KBM-7 (cell line): ENCODE results near the gene PCGF3.
"Not testable (repeated sequence)": the region's sequence is repeated elsewhere in the genome, so short reads cannot be mapped to it uniquely, and the experiment has no call there.

Experiments
- DNase-seq: peaks from one replicate; pipeline ENCODE4 v3.0.0-alpha.2; 2015
- in situ Hi-C: fragments of 300-500 bp; cut with MboI; formaldehyde crosslinking; loops from 2 replicates; pipeline ENCODE4 v1.14.3; 2020; ENCODE audit warnings: low sequenced_read_pairs, low pct_unique_long_range_greater_than_20kb, mixed read lengths

PCGF3 gene

GRCh38 chr4:732911-733630, 27.4 kb downstream of the PCGF3 start:
- no peak for DNase-seq
- in situ Hi-C loops: no loop called here

- no peak for DNase-seq
- in situ Hi-C loops: no loop called here
Measured at GRCh38 chr4:733631-733980, 28.0 kb downstream of the PCGF3 start.

- in situ Hi-C loops: no loop called here
- DNase-seq: no peak
Measured at GRCh38 chr4:734075-734474, 28.4 kb downstream of the PCGF3 start.

GRCh38 chr4:734951-735350, 29.3 kb downstream of the PCGF3 start:
- in situ Hi-C loops: no loop called here
- DNase-seq: no peak

GRCh38 chr4:735583-735982, 30.0 kb downstream of the PCGF3 start:
- in situ Hi-C loops: no loop called here
- DNase-seq: no peak

GRCh38 chr4:736561-736960, 30.9 kb downstream of the PCGF3 start:
- in situ Hi-C loops, DNase-seq: not testable (repeated sequence)

GRCh38 chr4:738781-739280, 33.2 kb downstream of the PCGF3 start:
- no peak for DNase-seq
- in situ Hi-C loops: no loop called here

- in situ Hi-C loops: no loop called here
- no peak for DNase-seq
Measured at GRCh38 chr4:739569-739968, 33.9 kb downstream of the PCGF3 start.

- in situ Hi-C loops: no loop called here
- DNase-seq: no peak
Measured at GRCh38 chr4:740011-740410, 34.4 kb downstream of the PCGF3 start.

GRCh38 chr4:740656-741282, 35.1 kb downstream of the PCGF3 start:
- in situ Hi-C loops: no loop called here
- no peak for DNase-seq

GRCh38 chr4:742096-742741, 36.6 kb downstream of the PCGF3 start:
- no peak for DNase-seq
- in situ Hi-C loops: no loop called here

- in situ Hi-C loops: no loop called here
- DNase-seq: peak; percentile 37
Measured at GRCh38 chr4:742742-743311, 37.2 kb downstream of the PCGF3 start.

GRCh38 chr4:743463-744211, 38.0 kb downstream of the PCGF3 start:
- in situ Hi-C loops: no loop called here
- no peak for DNase-seq

GRCh38 chr4:744212-744841, 38.7 kb downstream of the PCGF3 start:
- in situ Hi-C loops: no loop called here
- no peak for DNase-seq

GRCh38 chr4:747546-748170, 42.0 kb downstream of the PCGF3 start:
- no peak for DNase-seq
- in situ Hi-C loops: no loop called here

- in situ Hi-C loops: no loop called here
- no peak for DNase-seq
Measured at GRCh38 chr4:748461-748860, 42.8 kb downstream of the PCGF3 start.

- DNase-seq: no peak
Measured at GRCh38 chr4:749698-750666, 44.4 kb downstream of the PCGF3 start.

GRCh38 chr4:751676-752075, 46.0 kb downstream of the PCGF3 start:
- no peak for DNase-seq
- in situ Hi-C loops: no loop called here

More at GRCh38 chr4:749698-750666, 44.4 kb downstream of the PCGF3 start:
- in situ Hi-C loops: no loop called here
